Activated CD8-positive, alpha-beta memory T cell treated with anti-CD3 and anti-CD28 coated beads, Interleukin-2, amount 50 U/mL, for 1 hour (primary cell): ENCODE data around the gene POGLUT2.

Source experiments
- DNase-seq: peaks from one replicate; pipeline ENCODE4 v3.0.0-alpha.2; 2020; ENCODE audit errors: extremely low read depth

The POGLUT2 gene

DNA sequence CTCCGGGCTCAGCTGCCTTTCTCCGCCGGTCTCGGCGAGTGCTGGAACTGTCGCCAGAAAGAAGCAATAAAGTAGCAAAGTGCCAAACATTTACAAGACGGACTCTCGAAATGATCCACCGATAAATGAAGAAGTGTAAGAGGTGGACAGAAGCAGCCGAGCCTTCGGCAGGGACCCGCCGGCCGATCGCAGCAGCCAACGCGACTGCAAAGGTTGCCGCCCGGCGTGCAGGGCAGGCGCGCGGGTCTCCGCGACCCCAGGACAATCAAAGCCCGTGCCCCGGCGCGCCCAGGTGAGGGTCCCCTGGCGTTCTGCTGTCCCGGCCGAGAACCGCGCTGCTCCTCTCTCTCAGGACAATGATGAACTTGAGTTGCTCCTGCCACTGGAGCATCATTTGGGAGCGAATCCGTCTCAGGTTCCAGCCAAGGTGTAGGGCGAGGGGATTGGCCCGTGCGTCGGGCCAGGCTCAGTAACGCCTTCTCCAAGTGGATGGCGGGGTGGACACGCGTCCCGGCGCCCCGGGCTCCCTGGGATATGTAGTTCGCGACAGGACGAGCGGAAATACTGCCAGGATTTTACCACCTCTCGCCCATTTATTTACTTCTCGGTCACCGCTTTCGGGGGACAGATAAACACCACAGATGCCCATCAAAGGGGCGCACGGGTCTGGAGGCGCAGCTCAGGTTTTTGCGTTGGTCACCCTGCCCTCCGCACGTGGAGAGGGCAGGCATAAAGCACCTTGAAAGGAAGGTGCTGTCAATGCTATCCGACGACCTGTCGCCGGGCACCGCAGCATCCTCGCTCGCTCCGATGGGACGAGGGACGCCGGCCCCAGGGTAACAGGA lies at the start of gene POGLUT2, which contains the start of gene BIVM:
POGLUT2 (minus strand) TSS at position 396 of the 845 bp plus-strand sequence; CDS start at position 90, 306 bp downstream.
BIVM (plus strand) TSS at position 539 of the 845 bp plus-strand sequence. CDS start 8,149 bp downstream, outside the sequence.
- peak; percentile 33 for DNase-seq

GRCh38 chr13:102847272-102848234 lies 48.8 kb upstream of the POGLUT2 start:
- DNase-seq = no peak

GRCh38 chr13:102846261-102847015 lies 47.7 kb upstream of the POGLUT2 start:
- peak; percentile 11 for DNase-seq

GRCh38 chr13:102845630-102846260 lies 47.0 kb upstream of the POGLUT2 start, which contains the start of gene ERCC5:
ERCC5 (plus strand) TSS chr13:102846032; CDS start chr13:102846267, 235 bp downstream.
- peak; percentile 90 for DNase-seq

- DNase-seq = no peak
These were observed 46.5 kb upstream of the POGLUT2 start for GRCh38 chr13:102845289-102845629.

- no peak for DNase-seq
These were observed 40.7 kb upstream of the POGLUT2 start for GRCh38 chr13:102839462-102839861.

GRCh38 chr13:102838982-102839381 lies 40.2 kb upstream of the POGLUT2 start:
- DNase-seq = no peak

GRCh38 chr13:102838273-102838672 lies 39.5 kb upstream of the POGLUT2 start:
- DNase-seq = no peak

DNA sequence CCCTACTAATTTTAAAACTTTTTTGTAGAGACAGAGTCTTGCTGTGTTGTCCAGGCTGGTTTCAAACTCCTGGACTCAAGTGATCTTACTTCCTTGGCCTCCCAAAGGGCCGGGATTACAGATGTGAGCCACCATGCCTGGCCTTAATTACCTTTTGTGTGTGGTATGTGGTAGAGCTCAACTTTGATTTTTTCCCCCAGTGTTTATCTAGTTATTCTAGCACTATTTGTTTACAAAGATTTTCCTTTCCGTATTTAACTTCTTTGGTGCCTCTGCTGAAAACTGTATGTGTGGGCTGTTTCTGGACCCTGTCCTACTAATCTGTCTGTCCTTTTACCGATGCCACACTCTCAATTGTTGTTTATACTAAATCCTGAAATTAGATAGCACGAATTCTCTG lies 37.7 kb upstream of the POGLUT2 start:
- no peak for DNase-seq

DNA sequence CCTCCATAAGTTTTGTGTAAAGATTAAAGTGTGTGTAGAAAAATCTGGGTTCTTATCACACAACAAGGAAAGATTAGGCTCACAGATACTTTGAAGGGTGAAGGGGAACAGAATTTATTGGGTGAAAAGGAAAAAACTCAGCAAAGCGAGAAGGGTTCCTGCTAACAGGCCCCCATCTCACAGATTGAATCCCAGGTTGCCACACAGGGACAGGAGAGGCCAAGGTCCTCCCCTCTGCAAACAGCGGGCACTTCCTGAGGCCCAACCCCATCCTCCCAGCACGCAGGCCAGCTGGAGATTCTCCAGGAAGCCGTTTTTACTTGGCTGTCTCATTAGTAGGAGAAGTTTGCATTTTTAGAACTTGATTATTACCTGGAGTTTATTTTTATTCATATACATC lies 31.9 kb upstream of the POGLUT2 start:
- DNase-seq = no peak

GRCh38 chr13:102825921-102826706 lies 27.3 kb upstream of the POGLUT2 start:
- no peak for DNase-seq

- no peak for DNase-seq
These were observed 26.6 kb upstream of the POGLUT2 start for GRCh38 chr13:102825400-102825799.

DNA sequence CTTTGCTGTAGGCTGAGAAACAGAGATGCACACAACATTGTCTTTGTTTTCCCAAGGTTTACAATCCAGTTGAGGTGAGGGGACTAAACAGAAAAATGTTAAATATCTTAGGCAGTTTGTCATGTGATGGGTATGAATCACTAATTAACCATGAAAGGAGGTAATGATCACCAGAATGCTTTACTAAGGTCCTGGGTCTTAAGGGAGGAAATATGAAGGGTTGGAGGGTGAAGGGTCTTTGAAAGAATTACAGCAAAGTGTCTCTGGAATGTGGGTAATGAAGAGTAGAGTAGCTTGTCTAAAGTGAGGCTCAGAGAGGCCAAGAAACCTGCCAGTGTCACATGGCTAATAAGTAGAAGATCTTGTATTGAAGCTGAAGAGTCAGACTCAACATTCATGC lies 19.1 kb upstream of the POGLUT2 start:
- DNase-seq = no peak

GRCh38 chr13:102817241-102817640 lies 18.5 kb upstream of the POGLUT2 start:
- DNase-seq = no peak

- no peak for DNase-seq
These were observed 17.9 kb upstream of the POGLUT2 start for GRCh38 chr13:102816708-102817107.

GRCh38 chr13:102815788-102816187 lies 17.0 kb upstream of the POGLUT2 start:
- no peak for DNase-seq

- DNase-seq = no peak
These were observed 16.0 kb upstream of the POGLUT2 start for GRCh38 chr13:102814793-102815192.

- DNase-seq = no peak
These were observed 15.3 kb upstream of the POGLUT2 start for GRCh38 chr13:102814025-102814607.

- no peak for DNase-seq
These were observed 14.0 kb upstream of the POGLUT2 start for GRCh38 chr13:102812611-102813287.
